HEK293T (cell line): ENCODE data around the gene TACO1.

Source experiments
- CTCF ChIA-PET: fragments of 350-600 bp; formaldehyde crosslinking; extraction: SDS; loops from one replicate; lab custom pipeline; 2021; ENCODE audit warnings: antibody characterized with exemption, inconsistent platforms; lab: Yijun Ruan, JAX
- POLR2A ChIA-PET: fragments of 350-600 bp; formaldehyde crosslinking; extraction: SDS; loops from one replicate; lab custom pipeline; 2020; ENCODE audit warnings: antibody characterized with exemption, inconsistent platforms; lab: Yijun Ruan, JAX
- DNase-seq: peaks from one replicate; pipeline ENCODE4 v3.0.0; 2012; ENCODE audit warnings: mixed read lengths; ENCODE audit errors: extremely low spot score
- ARNT ChIP-seq: fragments of 450-650 bp; IDR thresholded peaks from 2 replicates; pipeline ENCODE4 v1.6.1; 2017; ENCODE audit warnings: mild to moderate bottlenecking
- BHLHE40 ChIP-seq: fragments of 450-650 bp; IDR thresholded peaks from 2 replicates; pipeline ENCODE4 v1.6.1; 2016; ENCODE audit warnings: mild to moderate bottlenecking, moderate library complexity, borderline replicate concordance
- CTBP1 ChIP-seq: fragments of 450-650 bp; IDR thresholded peaks from 2 replicates; pipeline ENCODE4 v1.6.1; 2016; ENCODE audit warnings: borderline replicate concordance
- ELF4 ChIP-seq: fragments of 450-650 bp; IDR thresholded peaks from 2 replicates; pipeline ENCODE4 v1.6.1; 2017; ENCODE audit warnings: antibody characterized with exemption
- FOXA1 ChIP-seq: fragments of 450-650 bp; IDR thresholded peaks from 2 replicates; pipeline ENCODE4 v1.6.1; 2016; ENCODE audit warnings: mild to moderate bottlenecking
- FOXK2 ChIP-seq: fragments of 450-650 bp; IDR thresholded peaks from 2 replicates; pipeline ENCODE4 v1.6.1; 2016; ENCODE audit warnings: mild to moderate bottlenecking
- FOXM1 ChIP-seq: fragments of 450-650 bp; IDR thresholded peaks from 2 replicates; pipeline ENCODE4 v1.6.1; 2017; ENCODE audit warnings: mild to moderate bottlenecking, borderline replicate concordance
- HDGF ChIP-seq: fragments of 450-650 bp; IDR thresholded peaks from 2 replicates; pipeline ENCODE4 v1.6.1; 2017; ENCODE audit warnings: antibody characterized with exemption, borderline replicate concordance
- L3MBTL2 ChIP-seq: fragments of 450-650 bp; conservative IDR thresholded peaks from 2 replicates; pipeline ENCODE4 v1.6.1; 2016; ENCODE audit warnings: mild to moderate bottlenecking
- LEF1 ChIP-seq: fragments of 450-650 bp; IDR thresholded peaks from 2 replicates; pipeline ENCODE4 v1.6.1; 2017; ENCODE audit warnings: mild to moderate bottlenecking, borderline replicate concordance
- NFRKB ChIP-seq: fragments of 450-650 bp; IDR thresholded peaks from 2 replicates; pipeline ENCODE4 v1.6.1; 2016; ENCODE audit warnings: mild to moderate bottlenecking, moderate library complexity
- PKNOX1 ChIP-seq: fragments of 450-650 bp; IDR thresholded peaks from 2 replicates; pipeline ENCODE4 v1.6.1; 2016
- SP1 ChIP-seq: fragments of 450-650 bp; IDR thresholded peaks from 2 replicates; pipeline ENCODE4 v1.6.1; 2017
- SUZ12 ChIP-seq: fragments of 450-650 bp; IDR thresholded peaks from 2 replicates; pipeline ENCODE4 v1.6.1; 2016; ENCODE audit warnings: mild to moderate bottlenecking
- TARDBP ChIP-seq: fragments of 450-650 bp; IDR thresholded peaks from 2 replicates; pipeline ENCODE4 v1.6.1; 2016
- ZNF384 ChIP-seq: fragments of 450-650 bp; IDR thresholded peaks from 2 replicates; pipeline ENCODE4 v1.6.1; 2016

Gene TACO1

GRCh38 chr17:63653050-63653449, 52.4 kb downstream of the TACO1 start:
- ChIA-PET POLR2A (no interaction called here), CTCF (interaction anchor here (0.5 kb wide), 1 partner anchor 95 kb away, joined by 12 read pairs; no protein-coding TSS in a partner anchor)
- DNase-seq: no peak
- TF ChIP-seq CTBP1: no peak
- no peak for TF ChIP-seq ZNF384
- TF ChIP-seq NFRKB: no peak
- no peak for TF ChIP-seq FOXK2
- no peak for TF ChIP-seq FOXM1
- no peak for TF ChIP-seq SP1
- no peak for TF ChIP-seq SUZ12
- no peak for TF ChIP-seq LEF1
- TF ChIP-seq HDGF: no peak
- no peak for TF ChIP-seq PKNOX1
- TF ChIP-seq TARDBP: no peak
- TF ChIP-seq ARNT: no peak
- no peak for TF ChIP-seq FOXA1
- no peak for TF ChIP-seq ELF4
- no peak for TF ChIP-seq L3MBTL2
- no peak for TF ChIP-seq BHLHE40

GRCh38 chr17:63657786-63658185, 57.1 kb downstream of the TACO1 start:
- ChIA-PET POLR2A (interaction anchor here (1.1 kb wide), 1 partner anchor 36 kb away, joined by 3 read pairs; the partner anchor contains the start of gene MAP3K3), CTCF (no interaction called here)
- TF ChIP-seq FOXM1 (no peak), PKNOX1 (no peak), BHLHE40 (no peak), LEF1 (no peak), TARDBP (no peak), SUZ12 (no peak), SP1 (no peak), ELF4 (no peak), ZNF384 (no peak), ARNT (no peak), FOXK2 (no peak), HDGF (no peak), L3MBTL2 (no peak), CTBP1 (no peak), NFRKB (no peak), FOXA1 (no peak)
- no peak for DNase-seq
